Measurements from ENCODE around the gene SLC16A3. TPM values are rescaled to one million over a fixed set of nuclear protein-coding genes. Genes with fewer than 3 reads are reported as not detected.
"Not testable (repeated sequence)": the region's sequence is repeated elsewhere in the genome, so short reads cannot be mapped to it uniquely, and the experiment has no call there.

SLC16A3 gene
- total and polyA plus RNA-seq, 11 donors = 6.5 to 56.0 (median 12.9) TPM

DNA sequence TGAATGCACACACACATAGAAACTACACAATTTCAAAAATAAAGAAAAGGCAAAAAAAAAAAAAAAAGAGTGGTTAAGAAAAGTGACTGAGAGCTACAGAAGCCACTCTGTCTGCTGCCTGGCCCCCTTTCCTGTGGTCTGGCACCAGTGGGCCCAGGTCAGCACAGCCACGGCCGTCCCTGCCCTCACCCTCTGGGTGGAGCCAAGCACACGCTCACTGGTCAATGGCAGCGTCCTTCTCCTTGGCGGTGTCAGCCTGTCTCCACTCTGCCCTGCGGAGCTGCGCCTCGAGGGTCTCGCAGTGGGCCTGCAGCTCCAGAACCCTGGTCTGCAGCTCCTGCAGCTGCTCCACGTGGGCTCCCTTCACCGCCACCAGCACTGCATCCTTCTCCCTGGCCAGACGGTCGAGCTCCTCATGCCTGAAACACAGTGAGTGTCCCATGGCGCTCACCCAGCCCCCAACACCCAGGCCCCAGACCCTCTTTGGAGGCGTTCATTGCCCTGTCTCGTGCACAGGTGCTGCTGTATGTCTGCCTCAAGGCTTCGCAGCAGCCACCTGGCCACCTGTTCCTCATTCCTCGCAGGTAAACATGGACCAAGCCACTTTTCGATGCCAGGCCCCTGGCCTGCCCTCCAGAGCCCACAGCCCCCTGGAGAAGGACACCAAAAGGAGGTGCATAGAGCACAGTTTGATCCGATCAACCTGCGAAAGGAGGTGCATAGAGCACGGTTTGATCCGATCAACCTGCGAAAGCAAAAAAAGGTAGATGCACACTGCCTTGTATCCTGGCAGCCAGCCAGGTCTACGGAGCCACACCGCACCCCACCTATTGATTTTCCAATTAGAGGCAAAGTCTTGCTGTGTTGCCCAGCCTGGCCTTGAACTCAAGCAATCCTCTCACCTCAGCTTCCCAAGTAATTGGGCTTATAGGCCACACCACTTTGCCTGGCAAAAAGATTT lies 40.6 kb upstream of the SLC16A3 start:
- 89 to 93% (median 91%) methylated on average over 25 to 26 of the region's 26 CpGs for WGBS, 4 donors
- Histone ChIP-seq H3K4me1 (no peaks in the 10 kb centered on the region), H3K27me3 (no peaks in the 10 kb centered on the region), H3K4me3 (no peak overlapping the region), H3K27ac (no peak overlapping the region), H3K9me3 (no peaks in the 10 kb centered on the region), H3K36me3 (peaks cover 0 to 48% (median 23%) of the 10 kb centered on the region in 9 donors)
- no peak for TF ChIP-seq POLR2A (IDR thresholded peaks at IDR 0.05)
- TF ChIP-seq, protein P1, sequence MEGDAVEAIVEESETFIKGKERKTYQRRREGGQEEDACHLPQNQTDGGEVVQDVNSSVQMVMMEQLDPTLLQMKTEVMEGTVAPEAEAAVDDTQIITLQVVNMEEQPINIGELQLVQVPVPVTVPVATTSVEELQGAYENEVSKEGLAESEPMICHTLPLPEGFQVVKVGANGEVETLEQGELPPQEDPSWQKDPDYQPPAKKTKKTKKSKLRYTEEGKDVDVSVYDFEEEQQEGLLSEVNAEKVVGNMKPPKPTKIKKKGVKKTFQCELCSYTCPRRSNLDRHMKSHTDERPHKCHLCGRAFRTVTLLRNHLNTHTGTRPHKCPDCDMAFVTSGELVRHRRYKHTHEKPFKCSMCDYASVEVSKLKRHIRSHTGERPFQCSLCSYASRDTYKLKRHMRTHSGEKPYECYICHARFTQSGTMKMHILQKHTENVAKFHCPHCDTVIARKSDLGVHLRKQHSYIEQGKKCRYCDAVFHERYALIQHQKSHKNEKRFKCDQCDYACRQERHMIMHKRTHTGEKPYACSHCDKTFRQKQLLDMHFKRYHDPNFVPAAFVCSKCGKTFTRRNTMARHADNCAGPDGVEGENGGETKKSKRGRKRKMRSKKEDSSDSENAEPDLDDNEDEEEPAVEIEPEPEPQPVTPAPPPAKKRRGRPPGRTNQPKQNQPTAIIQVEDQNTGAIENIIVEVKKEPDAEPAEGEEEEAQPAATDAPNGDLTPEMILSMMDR (IDR thresholded peaks at IDR 0.05) = no peak
- intact Hi-C loops (cut with DNase I) = no loop called here
- DNase-seq = no peak
- no peak for ATAC-seq

DNA sequence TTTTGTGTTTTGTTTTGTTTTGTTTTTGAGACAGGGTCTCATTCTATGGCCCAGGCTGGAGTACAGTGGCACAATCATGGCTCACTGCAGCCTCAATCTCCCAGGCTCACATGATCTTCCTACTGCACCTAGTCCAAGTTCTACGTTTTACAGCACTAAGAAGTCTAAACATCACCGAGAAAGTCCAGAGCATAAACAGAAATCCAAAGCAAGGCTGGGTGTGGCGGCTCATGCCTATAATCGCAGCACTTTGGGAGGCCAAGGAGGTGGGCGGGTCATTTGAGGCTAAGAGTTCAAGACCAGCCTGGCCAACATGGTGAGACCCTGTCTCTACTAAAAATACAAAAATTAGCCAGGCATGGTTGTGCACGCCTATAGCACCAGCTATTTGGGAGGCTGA lies 35.8 kb upstream of the SLC16A3 start:
- Histone ChIP-seq H3K27ac (peak overlapping the region in 2 of 12 donors; percentile 15 to 89), H3K36me3 (peaks cover 0 to 57% (median 37%) of the 10 kb centered on the region in 9 donors)
- H3K27me3 ChIP-seq; intact Hi-C loops (cut with DNase I); ATAC-seq; H3K9me3 ChIP-seq; DNase-seq; H3K4me3 ChIP-seq; H3K4me1 ChIP-seq: not testable (repeated sequence)
- WGBS, 4 donors = 87 to 94% (median 89%) methylated on average over 6 of the region's 6 CpGs

DNA sequence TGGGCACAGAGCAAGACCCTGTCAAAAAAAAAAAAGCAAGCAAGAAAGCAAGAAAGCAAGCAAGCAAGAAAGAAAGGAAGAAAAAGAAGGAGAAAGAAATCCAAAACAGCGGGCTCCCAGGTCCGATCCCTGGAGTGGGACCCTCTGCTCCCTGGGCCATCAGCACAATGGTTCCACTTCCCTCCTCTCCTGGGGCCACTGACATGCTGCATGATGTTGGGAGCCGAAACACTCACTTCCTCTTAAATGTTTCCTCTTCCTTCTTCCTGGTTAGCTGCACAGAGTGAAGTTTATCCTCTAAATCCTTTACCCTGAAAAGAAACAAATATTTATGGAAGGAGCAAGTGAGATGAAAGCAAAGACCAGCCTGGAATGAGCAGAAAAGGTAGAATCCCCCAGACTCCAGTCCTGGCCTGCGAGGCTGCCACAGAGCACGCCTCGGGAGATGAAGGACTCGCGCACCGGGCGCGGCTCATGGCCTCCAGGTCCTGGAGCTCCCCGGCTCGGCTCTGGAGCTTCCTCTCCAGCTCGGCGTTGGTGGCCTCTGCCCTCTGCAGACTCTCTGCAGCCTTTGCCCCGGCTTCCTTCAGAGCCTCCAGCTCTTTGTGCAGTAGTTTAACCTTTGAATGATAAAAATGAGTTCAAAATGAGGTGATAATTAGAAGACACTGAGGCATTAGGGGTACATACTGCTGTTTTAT lies 35.2 kb upstream of the SLC16A3 start:
- WGBS, 4 donors = 79 to 85% (median 83%) methylated on average over 16 of the region's 16 CpGs

DNA sequence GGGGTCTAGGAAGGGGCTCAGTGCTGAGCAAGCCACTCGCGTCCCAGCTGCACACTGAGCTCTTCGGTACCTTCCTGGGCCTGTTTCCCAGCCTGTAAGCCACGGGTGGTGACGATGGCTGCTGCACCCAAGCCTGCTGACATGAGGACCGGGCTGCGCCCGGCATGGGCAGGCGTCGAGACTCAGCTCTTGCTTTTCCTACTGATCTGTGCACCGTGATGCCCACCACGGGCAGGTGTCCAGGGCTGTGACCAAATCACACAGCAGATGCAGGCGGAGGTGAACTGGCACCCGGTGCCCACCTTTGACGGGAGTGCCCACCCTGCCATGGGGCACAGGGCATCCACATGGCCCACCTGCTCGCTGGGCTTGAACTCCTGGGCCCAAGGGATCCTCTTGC lies 34.1 kb upstream of the SLC16A3 start:
- no peaks in the 10 kb centered on the region for H3K9me3 ChIP-seq
- DNase-seq = no peak
- no peak for TF ChIP-seq POLR2A (IDR thresholded peaks at IDR 0.05)
- TF ChIP-seq, protein P1 (IDR thresholded peaks at IDR 0.05) = no peak
- peaks cover 0 to 5% (median 0%) of the 10 kb centered on the region in 12 donors for H3K4me1 ChIP-seq
- intact Hi-C loops (cut with DNase I) = no loop called here
- no peak overlapping the region for H3K27ac ChIP-seq
- H3K36me3 ChIP-seq = peaks cover 0 to 58% (median 37%) of the 10 kb centered on the region in 9 donors
- no peak for ATAC-seq
- H3K27me3 ChIP-seq = no peaks in the 10 kb centered on the region
- H3K4me3 ChIP-seq = no peak overlapping the region
- WGBS, 4 donors = 92 to 97% (median 95%) methylated on average over 13 to 16 of the region's 16 CpGs

More for the DNA sequence above, 35.2 kb upstream of the SLC16A3 start:
- ATAC-seq (peak in 2 of 4 donors; percentile 57 to 66), DNase-seq (no peak)
- Histone ChIP-seq H3K4me1 (peaks cover 0 to 5% (median 0%) of the 10 kb centered on the region in 12 donors), H3K27me3 (no peaks in the 10 kb centered on the region), H3K27ac (peak overlapping the region in 2 of 12 donors; percentile 3 to 89), H3K9me3 (no peaks in the 10 kb centered on the region), H3K4me3 (peak overlapping the region in 7 of 12 donors; percentile 3 to 51 (median 33)), H3K36me3 (peaks cover 0 to 58% (median 37%) of the 10 kb centered on the region in 9 donors)
- intact Hi-C loops (cut with DNase I) = no loop called here
- TF ChIP-seq, protein P1 (IDR thresholded peaks at IDR 0.05) = no peak
- TF ChIP-seq POLR2A (IDR thresholded peaks at IDR 0.05) = no peak

Data from heart left ventricle (tissue), 16 donors.